Naive B cell (primary cell): ENCODE results near the gene CACNA1G. TPM values are rescaled to one million over a fixed set of nuclear protein-coding genes. Genes with fewer than 3 reads are reported as not detected.

ENCODE experiments used
- ATAC-seq, 2 donors: fragments of 150-1000 bp; cut with Tn5 transposase; 2 replicates each; pipeline ENCODE4 v1.10.0; 2021; ENCODE audit warnings: low read depth in 2 of 2, mild to moderate bottlenecking in 2 of 2, moderate library complexity in 2 of 2
- DNase-seq: peaks from one replicate; pipeline ENCODE4 v3.0.0; 2022
- H3K27ac Mint-ChIP-seq, 6 donors: one replicate each; pipeline ENCODE4 v1.8.0; 2020 to 2022; ENCODE audit warnings: mild to moderate bottlenecking in 6 of 6, mixed read lengths in 6 of 6, moderate library complexity in 5 of 6, inconsistent platforms in 2 of 6
- H3K27me3 Mint-ChIP-seq, 3 donors: one replicate each; pipeline ENCODE4 v1.8.0; 2021 to 2022; ENCODE audit warnings: mixed read lengths in 3 of 3, mild to moderate bottlenecking in 1 of 3
- H3K36me3 Mint-ChIP-seq, 2 donors: one replicate each; pipeline ENCODE4 v1.8.0; 2020 to 2022; ENCODE audit warnings: mixed read lengths in 2 of 2, inconsistent platforms in 1 of 2, mild to moderate bottlenecking in 1 of 2
- H3K4me1 Mint-ChIP-seq, 3 donors: one replicate each; pipeline ENCODE4 v1.8.0; 2020 to 2022; ENCODE audit warnings: mixed read lengths in 3 of 3, inconsistent platforms in 1 of 3, mild to moderate bottlenecking in 1 of 3, moderate library complexity in 1 of 3
- H3K4me3 Mint-ChIP-seq, 8 donors: one replicate each; pipeline ENCODE4 v1.8.0; 2020 to 2022; ENCODE audit warnings: mild to moderate bottlenecking in 8 of 8, mixed read lengths in 8 of 8, moderate library complexity in 8 of 8, inconsistent platforms in 2 of 8
- H3K9me3 Mint-ChIP-seq, 7 donors: one replicate each; pipeline ENCODE4 v1.8.0; 2020 to 2022; ENCODE audit warnings: mixed read lengths in 7 of 7, mild to moderate bottlenecking in 5 of 7, inconsistent platforms in 2 of 7, moderate library complexity in 1 of 7
- polyA plus RNA-seq, 6 donors: library from polyadenylated mRNA; unstranded; fragments of 300-500 nt; fragmentation: Illumina TruSeq; gene quantifications; one replicate each; pipeline ENCODE4 v1.2.3, GENCODE V29; 2021; ENCODE audit warnings: low read depth in 6 of 6

Gene CACNA1G
- polyA plus RNA-seq, 6 donors from 2014 or later = not detected

GRCh38 chr17:50635982-50636803 lies 75.7 kb downstream of the CACNA1G start:
- peaks cover 0 to 7% (median 0%) of the 10 kb centered on the region in 3 donors for H3K4me1 Mint-ChIP-seq
- DNase-seq (no peak), ATAC-seq (no peak)
- peaks cover 0 to 3% (median 0%) of the 10 kb centered on the region in 7 donors for H3K9me3 Mint-ChIP-seq
- H3K27ac Mint-ChIP-seq = no peak overlapping the region
- peaks cover 41 to 75% (median 73%) of the 10 kb centered on the region in 3 donors for H3K27me3 Mint-ChIP-seq
- no peak overlapping the region for H3K4me3 Mint-ChIP-seq
- H3K36me3 Mint-ChIP-seq = no peaks in the 10 kb centered on the region

- ATAC-seq (no peak), DNase-seq (no peak)
- Mint-ChIP-seq H3K4me1 (peaks cover 0 to 7% (median 0%) of the 10 kb centered on the region in 3 donors), H3K27ac (no peak overlapping the region), H3K4me3 (no peak overlapping the region), H3K36me3 (no peaks in the 10 kb centered on the region), H3K27me3 (peaks cover 40 to 73% (median 71%) of the 10 kb centered on the region in 3 donors), H3K9me3 (peaks cover 0 to 2% (median 0%) of the 10 kb centered on the region in 7 donors)
These were observed 76.3 kb downstream of the CACNA1G start for GRCh38 chr17:50636804-50637195.

GRCh38 chr17:50637829-50638605 lies 77.5 kb downstream of the CACNA1G start:
- Mint-ChIP-seq H3K4me1 (peaks cover 0 to 7% (median 0%) of the 10 kb centered on the region in 3 donors), H3K27ac (no peak overlapping the region), H3K27me3 (peaks cover 32 to 62% (median 59%) of the 10 kb centered on the region in 3 donors), H3K9me3 (peaks cover 0 to 2% (median 0%) of the 10 kb centered on the region in 7 donors), H3K4me3 (no peak overlapping the region), H3K36me3 (no peaks in the 10 kb centered on the region)
- ATAC-seq (no peak), DNase-seq (no peak)

GRCh38 chr17:50638606-50638965 lies 78.1 kb downstream of the CACNA1G start:
- ATAC-seq = no peak
- no peak for DNase-seq
- no peak overlapping the region for H3K4me3 Mint-ChIP-seq
- no peak overlapping the region for H3K27ac Mint-ChIP-seq
- peaks cover 0 to 2% (median 0%) of the 10 kb centered on the region in 7 donors for H3K9me3 Mint-ChIP-seq
- peaks cover 32 to 61% (median 58%) of the 10 kb centered on the region in 3 donors for H3K27me3 Mint-ChIP-seq
- peaks cover 0 to 4% of the 10 kb centered on the region in 2 donors for H3K36me3 Mint-ChIP-seq
- peaks cover 0 to 5% (median 0%) of the 10 kb centered on the region in 3 donors for H3K4me1 Mint-ChIP-seq

- H3K27ac Mint-ChIP-seq = no peak overlapping the region
- H3K36me3 Mint-ChIP-seq = peaks cover 0 to 8% of the 10 kb centered on the region in 2 donors
- ATAC-seq (no peak), DNase-seq (no peak)
- H3K27me3 Mint-ChIP-seq = peaks cover 30 to 61% (median 56%) of the 10 kb centered on the region in 3 donors
- H3K4me1 Mint-ChIP-seq = no peaks in the 10 kb centered on the region
- no peak overlapping the region for H3K4me3 Mint-ChIP-seq
- peaks cover 0 to 2% (median 0%) of the 10 kb centered on the region in 7 donors for H3K9me3 Mint-ChIP-seq
These were observed 78.6 kb downstream of the CACNA1G start for GRCh38 chr17:50638966-50639713.

GRCh38 chr17:50640686-50641351 lies 80.3 kb downstream of the CACNA1G start:
- Mint-ChIP-seq H3K4me1 (no peaks in the 10 kb centered on the region), H3K27ac (no peak overlapping the region), H3K27me3 (peaks cover 29 to 56% (median 50%) of the 10 kb centered on the region in 3 donors), H3K4me3 (no peak overlapping the region), H3K9me3 (peaks cover 0 to 2% (median 0%) of the 10 kb centered on the region in 7 donors), H3K36me3 (peaks cover 0 to 8% of the 10 kb centered on the region in 2 donors)
- ATAC-seq (no peak), DNase-seq (no peak)

GRCh38 chr17:50641357-50641756 lies 80.8 kb downstream of the CACNA1G start:
- Mint-ChIP-seq H3K36me3 (peaks cover 0 to 8% of the 10 kb centered on the region in 2 donors), H3K27ac (no peak overlapping the region), H3K4me3 (no peak overlapping the region), H3K9me3 (peaks cover 0 to 5% (median 0%) of the 10 kb centered on the region in 7 donors), H3K4me1 (no peaks in the 10 kb centered on the region), H3K27me3 (peaks cover 28 to 56% (median 50%) of the 10 kb centered on the region in 3 donors)
- DNase-seq (no peak), ATAC-seq (no peak)

- H3K4me1 Mint-ChIP-seq = no peaks in the 10 kb centered on the region
- H3K27me3 Mint-ChIP-seq = peaks cover 30 to 56% (median 46%) of the 10 kb centered on the region in 3 donors
- peaks cover 0 to 8% of the 10 kb centered on the region in 2 donors for H3K36me3 Mint-ChIP-seq
- ATAC-seq (no peak), DNase-seq (no peak)
- no peak overlapping the region for H3K27ac Mint-ChIP-seq
- H3K4me3 Mint-ChIP-seq = no peak overlapping the region
- H3K9me3 Mint-ChIP-seq = peaks cover 0 to 5% (median 0%) of the 10 kb centered on the region in 7 donors
These were observed 81.7 kb downstream of the CACNA1G start for GRCh38 chr17:50642071-50642721.

- no peak overlapping the region for H3K27ac Mint-ChIP-seq
- peaks cover 25 to 55% (median 45%) of the 10 kb centered on the region in 3 donors for H3K27me3 Mint-ChIP-seq
- peaks cover 0 to 8% of the 10 kb centered on the region in 2 donors for H3K36me3 Mint-ChIP-seq
- ATAC-seq = no peak
- H3K4me1 Mint-ChIP-seq = no peaks in the 10 kb centered on the region
- H3K9me3 Mint-ChIP-seq = peaks cover 0 to 5% (median 0%) of the 10 kb centered on the region in 7 donors
- no peak for DNase-seq
- H3K4me3 Mint-ChIP-seq = no peak overlapping the region
These were observed 82.5 kb downstream of the CACNA1G start for GRCh38 chr17:50642722-50643656.

- H3K27me3 Mint-ChIP-seq = peaks cover 18 to 42% (median 42%) of the 10 kb centered on the region in 3 donors
- no peak overlapping the region for H3K4me3 Mint-ChIP-seq
- peaks cover 0 to 8% of the 10 kb centered on the region in 2 donors for H3K36me3 Mint-ChIP-seq
- DNase-seq (no peak), ATAC-seq (no peak)
- H3K4me1 Mint-ChIP-seq = no peaks in the 10 kb centered on the region
- H3K27ac Mint-ChIP-seq = no peak overlapping the region
- H3K9me3 Mint-ChIP-seq = peaks cover 0 to 9% (median 5%) of the 10 kb centered on the region in 7 donors
These were observed 85.5 kb downstream of the CACNA1G start for GRCh38 chr17:50645748-50646682.

- H3K4me3 Mint-ChIP-seq = no peak overlapping the region
- H3K27me3 Mint-ChIP-seq = peaks cover 18 to 38% (median 33%) of the 10 kb centered on the region in 3 donors
- H3K9me3 Mint-ChIP-seq = peaks cover 2 to 17% (median 6%) of the 10 kb centered on the region in 7 donors
- H3K4me1 Mint-ChIP-seq = no peaks in the 10 kb centered on the region
- ATAC-seq (no peak), DNase-seq (no peak)
- H3K36me3 Mint-ChIP-seq = peaks cover 0 to 8% of the 10 kb centered on the region in 2 donors
- no peak overlapping the region for H3K27ac Mint-ChIP-seq
These were observed 86.7 kb downstream of the CACNA1G start for GRCh38 chr17:50647187-50647586.
